ENCODE measurements around the gene KRTAP10-4.
"Not testable (repeated sequence)": the region's sequence is repeated elsewhere in the genome, so short reads cannot be mapped to it uniquely, and the experiment has no call there.

- not testable (repeated sequence) for TF ChIP-seq CTCF (IDR thresholded peaks at IDR 0.05; ENCODE audit: insufficient read depth, low read length); POLR2AphosphoS5 (IDR thresholded peaks at IDR 0.05; ENCODE audit: low read depth); SPI1 (IDR thresholded peaks at IDR 0.05; ENCODE audit: borderline replicate concordance, low read depth)
- TF ChIP-seq, protein P1, sequence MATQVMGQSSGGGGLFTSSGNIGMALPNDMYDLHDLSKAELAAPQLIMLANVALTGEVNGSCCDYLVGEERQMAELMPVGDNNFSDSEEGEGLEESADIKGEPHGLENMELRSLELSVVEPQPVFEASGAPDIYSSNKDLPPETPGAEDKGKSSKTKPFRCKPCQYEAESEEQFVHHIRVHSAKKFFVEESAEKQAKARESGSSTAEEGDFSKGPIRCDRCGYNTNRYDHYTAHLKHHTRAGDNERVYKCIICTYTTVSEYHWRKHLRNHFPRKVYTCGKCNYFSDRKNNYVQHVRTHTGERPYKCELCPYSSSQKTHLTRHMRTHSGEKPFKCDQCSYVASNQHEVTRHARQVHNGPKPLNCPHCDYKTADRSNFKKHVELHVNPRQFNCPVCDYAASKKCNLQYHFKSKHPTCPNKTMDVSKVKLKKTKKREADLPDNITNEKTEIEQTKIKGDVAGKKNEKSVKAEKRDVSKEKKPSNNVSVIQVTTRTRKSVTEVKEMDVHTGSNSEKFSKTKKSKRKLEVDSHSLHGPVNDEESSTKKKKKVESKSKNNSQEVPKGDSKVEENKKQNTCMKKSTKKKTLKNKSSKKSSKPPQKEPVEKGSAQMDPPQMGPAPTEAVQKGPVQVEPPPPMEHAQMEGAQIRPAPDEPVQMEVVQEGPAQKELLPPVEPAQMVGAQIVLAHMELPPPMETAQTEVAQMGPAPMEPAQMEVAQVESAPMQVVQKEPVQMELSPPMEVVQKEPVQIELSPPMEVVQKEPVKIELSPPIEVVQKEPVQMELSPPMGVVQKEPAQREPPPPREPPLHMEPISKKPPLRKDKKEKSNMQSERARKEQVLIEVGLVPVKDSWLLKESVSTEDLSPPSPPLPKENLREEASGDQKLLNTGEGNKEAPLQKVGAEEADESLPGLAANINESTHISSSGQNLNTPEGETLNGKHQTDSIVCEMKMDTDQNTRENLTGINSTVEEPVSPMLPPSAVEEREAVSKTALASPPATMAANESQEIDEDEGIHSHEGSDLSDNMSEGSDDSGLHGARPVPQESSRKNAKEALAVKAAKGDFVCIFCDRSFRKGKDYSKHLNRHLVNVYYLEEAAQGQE (IDR thresholded peaks at IDR 0.05; ENCODE audit: insufficient replicate concordance, low read depth): not testable (repeated sequence)
These were observed 17.6 kb downstream of the KRTAP10-4 start for GRCh38 chr21:44590897-44591800.
